ENCODE measurements around the gene RPGRIP1. TPM values are rescaled to one million over a fixed set of nuclear protein-coding genes. Genes with fewer than 3 reads are reported as not detected.
A peak's percentile ranks its signal among the peaks of the same experiment; 100 is the strongest.

Gene RPGRIP1
- total and polyA plus RNA-seq, 9 of the 15 experiments (the other 6 are each of a cell fraction or from before 2014, with no cell fraction given), result 0.47 to 0.95 (median 0.65) TPM; not detected in 1

DNA sequence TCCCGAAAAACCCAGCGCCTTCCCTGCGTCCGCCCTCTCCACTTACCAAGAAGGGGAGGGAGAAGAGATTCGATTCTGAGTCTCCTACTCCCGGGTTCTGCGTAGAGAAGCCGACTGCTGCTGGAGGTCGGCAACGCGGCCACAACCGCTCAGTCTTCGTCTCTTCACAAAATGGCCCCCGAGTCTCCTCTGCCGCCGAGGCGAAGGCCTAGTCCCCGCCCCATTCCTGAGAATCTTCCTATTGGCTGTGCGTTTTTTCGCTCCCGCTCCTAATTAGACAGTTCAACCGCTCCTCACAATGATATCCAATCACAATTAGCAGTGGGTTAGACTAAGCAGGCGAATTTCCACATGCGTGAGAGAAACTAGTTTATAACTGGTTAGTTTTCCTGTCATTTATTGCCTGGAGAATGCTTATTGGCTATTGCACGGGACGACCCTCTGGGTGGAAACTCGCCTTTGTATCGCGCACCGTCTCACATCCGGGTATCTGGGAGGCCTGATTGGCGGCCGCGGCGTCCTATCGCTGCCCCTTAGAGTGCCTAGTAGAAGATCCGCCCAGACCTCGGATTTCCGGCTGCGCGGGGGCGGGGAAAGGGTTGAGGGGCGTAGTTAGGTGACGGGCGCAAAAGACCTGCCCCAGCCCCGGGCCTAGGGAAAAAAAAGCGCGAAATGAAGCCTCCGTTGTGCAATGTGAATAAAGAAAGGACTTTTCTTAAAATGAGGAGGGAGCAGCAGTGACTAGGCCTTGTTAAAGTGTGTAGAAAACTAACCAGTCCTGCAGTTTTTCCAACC is 10.4 kb upstream of the RPGRIP1 start, which contains the start of gene HNRNPC (continued):
- TF ChIP-seq AFF1 (IDR thresholded peaks at IDR 0.05; ENCODE audit: low read depth in 1 of 2, partially characterized antibody in 2 of 2) (peak in 1 of 2 experiments; percentile 80), ZNF124 (CRISPR knock-in tag; IDR thresholded peaks at IDR 0.05) (no peak), ZNF12 (CRISPR knock-in tag; IDR thresholded peaks at IDR 0.05) (no peak), ZNF384 (IDR thresholded peaks at IDR 0.05; ENCODE audit: low read depth, low read length) (peak; percentile 53), ID3 (CRISPR knock-in tag; IDR thresholded peaks at IDR 0.05) (no peak), ID3 (tag; IDR thresholded peaks at IDR 0.05) (no peak), KDM4B (IDR thresholded peaks at IDR 0.05; ENCODE audit: borderline replicate concordance in 2 of 2, low read depth in 1 of 2) (no peak), KLF10 (CRISPR knock-in tag; IDR thresholded peaks at IDR 0.05) (no peak), MEIS2 (IDR thresholded peaks at IDR 0.05; ENCODE audit: partially characterized antibody) (no peak), TCF3 (CRISPR knock-in tag; IDR thresholded peaks at IDR 0.05) (no peak), THRAP3 (IDR thresholded peaks at IDR 0.05; ENCODE audit: borderline replicate concordance) (no peak)
- TF ChIP-seq, protein P1, sequence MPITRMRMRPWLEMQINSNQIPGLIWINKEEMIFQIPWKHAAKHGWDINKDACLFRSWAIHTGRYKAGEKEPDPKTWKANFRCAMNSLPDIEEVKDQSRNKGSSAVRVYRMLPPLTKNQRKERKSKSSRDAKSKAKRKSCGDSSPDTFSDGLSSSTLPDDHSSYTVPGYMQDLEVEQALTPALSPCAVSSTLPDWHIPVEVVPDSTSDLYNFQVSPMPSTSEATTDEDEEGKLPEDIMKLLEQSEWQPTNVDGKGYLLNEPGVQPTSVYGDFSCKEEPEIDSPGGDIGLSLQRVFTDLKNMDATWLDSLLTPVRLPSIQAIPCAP (CRISPR knock-in tag; IDR thresholded peaks at IDR 0.05; ENCODE audit: borderline replicate concordance), result no peak
- TF ChIP-seq, protein P2, sequence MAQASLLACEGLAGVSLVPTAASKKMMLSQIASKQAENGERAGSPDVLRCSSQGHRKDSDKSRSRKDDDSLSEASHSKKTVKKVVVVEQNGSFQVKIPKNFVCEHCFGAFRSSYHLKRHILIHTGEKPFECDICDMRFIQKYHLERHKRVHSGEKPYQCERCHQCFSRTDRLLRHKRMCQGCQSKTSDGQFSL (CRISPR knock-in tag; IDR thresholded peaks at IDR 0.05), result no peak
- TF ChIP-seq, protein P2 (tag; IDR thresholded peaks at IDR 0.05), result no peak
- TF ChIP-seq, protein P3, sequence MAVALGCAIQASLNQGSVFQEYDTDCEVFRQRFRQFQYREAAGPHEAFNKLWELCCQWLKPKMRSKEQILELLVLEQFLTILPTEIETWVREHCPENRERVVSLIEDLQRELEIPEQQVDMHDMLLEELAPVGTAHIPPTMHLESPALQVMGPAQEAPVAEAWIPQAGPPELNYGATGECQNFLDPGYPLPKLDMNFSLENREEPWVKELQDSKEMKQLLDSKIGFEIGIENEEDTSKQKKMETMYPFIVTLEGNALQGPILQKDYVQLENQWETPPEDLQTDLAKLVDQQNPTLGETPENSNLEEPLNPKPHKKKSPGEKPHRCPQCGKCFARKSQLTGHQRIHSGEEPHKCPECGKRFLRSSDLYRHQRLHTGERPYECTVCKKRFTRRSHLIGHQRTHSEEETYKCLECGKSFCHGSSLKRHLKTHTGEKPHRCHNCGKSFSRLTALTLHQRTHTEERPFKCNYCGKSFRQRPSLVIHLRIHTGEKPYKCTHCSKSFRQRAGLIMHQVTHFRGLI (CRISPR knock-in tag; IDR thresholded peaks at IDR 0.05), result no peak
- TF ChIP-seq, protein P4, sequence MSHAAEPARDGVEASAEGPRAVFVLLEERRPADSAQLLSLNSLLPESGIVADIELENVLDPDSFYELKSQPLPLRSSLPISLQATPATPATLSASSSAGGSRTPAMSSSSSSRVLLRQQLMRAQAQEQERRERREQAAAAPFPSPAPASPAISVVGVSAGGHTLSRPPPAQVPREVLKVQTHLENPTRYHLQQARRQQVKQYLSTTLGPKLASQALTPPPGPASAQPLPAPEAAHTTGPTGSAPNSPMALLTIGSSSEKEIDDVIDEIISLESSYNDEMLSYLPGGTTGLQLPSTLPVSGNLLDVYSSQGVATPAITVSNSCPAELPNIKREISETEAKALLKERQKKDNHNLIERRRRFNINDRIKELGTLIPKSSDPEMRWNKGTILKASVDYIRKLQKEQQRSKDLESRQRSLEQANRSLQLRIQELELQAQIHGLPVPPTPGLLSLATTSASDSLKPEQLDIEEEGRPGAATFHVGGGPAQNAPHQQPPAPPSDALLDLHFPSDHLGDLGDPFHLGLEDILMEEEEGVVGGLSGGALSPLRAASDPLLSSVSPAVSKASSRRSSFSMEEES (CRISPR knock-in tag; IDR thresholded peaks at IDR 0.05), result no peak
